GM21619 (cell line): ENCODE data around the gene POU4F1.
"Not testable (repeated sequence)": the region's sequence is repeated elsewhere in the genome, so short reads cannot be mapped to it uniquely, and the experiment has no call there.

Experiments
- ATAC-seq: cut with Tn5 transposase; IDR thresholded peaks from one replicate; pipeline ENCODE4 v1.9.1; 2021; ENCODE audit not compliant: unreplicated experiment

Gene POU4F1, protein sequence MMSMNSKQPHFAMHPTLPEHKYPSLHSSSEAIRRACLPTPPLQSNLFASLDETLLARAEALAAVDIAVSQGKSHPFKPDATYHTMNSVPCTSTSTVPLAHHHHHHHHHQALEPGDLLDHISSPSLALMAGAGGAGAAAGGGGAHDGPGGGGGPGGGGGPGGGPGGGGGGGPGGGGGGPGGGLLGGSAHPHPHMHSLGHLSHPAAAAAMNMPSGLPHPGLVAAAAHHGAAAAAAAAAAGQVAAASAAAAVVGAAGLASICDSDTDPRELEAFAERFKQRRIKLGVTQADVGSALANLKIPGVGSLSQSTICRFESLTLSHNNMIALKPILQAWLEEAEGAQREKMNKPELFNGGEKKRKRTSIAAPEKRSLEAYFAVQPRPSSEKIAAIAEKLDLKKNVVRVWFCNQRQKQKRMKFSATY

DNA sequence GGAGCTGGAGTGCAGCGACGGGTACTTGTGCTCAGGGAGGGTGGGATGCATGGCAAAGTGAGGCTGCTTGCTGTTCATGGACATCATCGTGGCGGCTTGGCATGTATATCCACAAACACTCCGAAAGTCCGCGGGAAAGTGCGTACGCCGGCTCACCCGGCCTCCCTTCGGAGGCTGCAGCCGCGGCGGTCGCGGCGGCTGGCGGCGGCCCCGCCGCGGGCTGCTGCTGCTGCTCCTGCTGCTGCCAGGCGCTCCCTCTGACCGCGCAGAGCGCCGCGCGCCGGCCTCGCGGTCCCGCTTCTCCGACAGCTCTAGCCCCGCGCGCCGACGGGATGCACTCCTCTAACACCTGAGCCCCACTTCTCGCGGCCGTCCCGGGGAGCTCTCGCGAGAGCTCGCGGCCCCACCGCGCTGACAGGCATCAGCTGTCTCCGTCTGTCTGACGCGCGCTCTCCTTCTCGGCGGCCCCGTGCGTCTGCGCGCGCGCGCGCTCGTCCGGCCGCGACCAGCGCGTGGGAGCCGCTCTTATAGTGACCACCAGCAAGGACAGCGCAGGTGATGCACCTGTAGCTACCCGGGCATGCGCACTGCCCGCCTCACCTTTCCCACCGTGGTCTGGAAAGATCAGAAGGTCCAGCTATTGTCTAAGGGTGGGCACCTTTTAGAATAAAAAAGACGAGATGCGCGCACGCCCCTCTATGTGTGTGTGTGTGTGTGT lies at the start of gene POU4F1:
TSS of gene POU4F1 (minus strand) at position 313 of the 718 bp plus-strand sequence. CDS start at position 87, 226 bp downstream.
- ATAC-seq: peak; percentile 85

- no peak for ATAC-seq
Measured at GRCh38 chr13:78652651-78653050, 49.3 kb upstream of the POU4F1 start.

- ATAC-seq: no peak
Measured at GRCh38 chr13:78650717-78651083, 47.3 kb upstream of the POU4F1 start.

DNA sequence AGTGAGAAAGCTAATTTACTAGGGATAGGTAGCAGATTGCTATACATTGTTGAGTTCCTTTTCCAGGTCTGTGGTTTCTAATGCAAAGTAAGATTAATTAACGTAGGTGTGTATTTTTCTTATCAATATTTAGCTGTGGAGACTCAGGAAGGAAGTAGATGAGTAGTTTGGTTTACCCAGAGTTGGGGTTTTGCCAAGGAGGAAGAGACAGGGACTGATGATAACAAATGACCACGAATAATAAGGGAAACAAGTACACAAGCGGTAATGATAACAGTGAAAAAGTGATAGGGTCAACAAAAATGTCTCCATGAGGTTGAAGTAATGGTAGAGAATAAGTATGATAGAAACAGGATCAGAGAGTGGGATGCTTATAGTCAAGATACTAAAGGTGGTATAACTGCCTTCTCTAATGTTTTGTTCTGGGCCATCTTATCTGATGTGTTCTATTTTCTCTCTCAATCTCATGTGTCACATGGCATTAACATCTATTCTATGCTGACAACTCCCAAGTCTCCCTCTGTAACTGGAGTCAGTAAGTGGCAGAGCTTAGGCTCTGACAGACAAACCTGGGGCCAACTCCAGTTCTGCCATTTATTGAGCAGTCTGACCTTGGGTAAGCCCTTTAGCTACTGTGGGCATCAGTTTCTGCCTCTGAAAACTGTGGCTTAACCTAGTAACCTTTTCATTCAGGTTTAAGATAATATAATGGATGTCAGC lies 46.8 kb upstream of the POU4F1 start:
- no peak for ATAC-seq

GRCh38 chr13:78647109-78647678 lies 43.8 kb upstream of the POU4F1 start:
- ATAC-seq: not testable (repeated sequence)

DNA sequence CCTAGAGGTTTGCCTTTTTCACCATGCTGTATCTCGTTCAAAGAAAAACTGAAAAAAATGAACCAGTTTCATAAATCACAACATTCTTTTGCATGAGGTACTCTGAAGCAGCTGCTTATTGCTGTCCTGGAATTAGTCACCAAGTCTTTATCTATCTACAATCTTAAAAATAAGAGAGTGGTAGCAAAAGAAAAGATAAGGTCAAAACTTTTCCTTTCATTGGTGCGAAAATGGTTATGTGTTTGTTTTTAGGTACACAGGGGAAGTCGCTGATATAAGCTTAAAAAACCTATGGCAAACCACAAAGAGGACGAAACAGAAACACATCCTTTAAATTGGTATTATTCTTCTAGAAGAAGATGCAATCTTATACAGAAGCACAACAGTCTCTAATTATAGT lies 34.9 kb upstream of the POU4F1 start:
- ATAC-seq: no peak

GRCh38 chr13:78636495-78636894 lies 33.1 kb upstream of the POU4F1 start:
- no peak for ATAC-seq

DNA sequence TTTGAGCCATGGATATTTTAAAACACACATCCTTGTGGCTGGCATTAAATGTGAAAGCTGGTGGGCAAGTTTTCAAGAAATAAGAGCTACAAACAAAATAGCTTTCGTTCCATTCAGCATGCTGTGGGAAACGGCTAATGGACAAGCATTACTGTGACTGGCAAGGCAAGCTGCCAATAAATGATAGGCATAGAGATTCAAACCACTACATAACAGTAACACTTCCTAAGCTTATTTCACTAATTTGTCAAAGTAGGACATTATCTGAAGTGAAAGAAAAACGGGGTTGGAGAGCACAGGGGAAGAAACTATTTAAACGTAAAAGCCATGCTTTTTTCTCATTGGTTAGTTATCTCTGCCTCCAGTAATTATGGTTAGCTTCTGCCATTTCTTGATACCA lies 29.6 kb upstream of the POU4F1 start:
- ATAC-seq: no peak

- ATAC-seq: no peak
Measured at GRCh38 chr13:78631077-78631476, 27.7 kb upstream of the POU4F1 start.

- ATAC-seq: no peak
Measured at GRCh38 chr13:78630511-78630910, 27.2 kb upstream of the POU4F1 start.

DNA sequence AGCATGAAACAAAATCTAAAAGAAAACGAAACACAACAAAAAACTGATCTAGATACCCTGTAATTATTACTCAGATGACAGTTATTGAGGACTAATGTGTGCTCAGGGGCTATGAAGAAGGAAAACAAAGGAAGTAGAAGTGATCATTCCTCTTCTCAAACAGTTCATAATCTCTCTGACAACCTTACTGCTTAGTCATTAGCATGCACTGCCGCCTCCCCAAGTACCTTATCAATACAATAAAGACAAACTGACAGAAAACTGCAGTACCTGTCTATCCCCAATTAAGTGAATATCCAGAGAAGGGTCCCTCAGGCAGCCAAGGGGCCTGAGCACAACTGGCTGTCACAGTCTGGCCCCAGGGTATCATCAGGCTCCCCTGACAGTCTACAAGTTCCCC lies 22.0 kb upstream of the POU4F1 start:
- ATAC-seq: no peak

GRCh38 chr13:78623132-78623531 lies 19.8 kb upstream of the POU4F1 start:
- ATAC-seq: no peak

DNA sequence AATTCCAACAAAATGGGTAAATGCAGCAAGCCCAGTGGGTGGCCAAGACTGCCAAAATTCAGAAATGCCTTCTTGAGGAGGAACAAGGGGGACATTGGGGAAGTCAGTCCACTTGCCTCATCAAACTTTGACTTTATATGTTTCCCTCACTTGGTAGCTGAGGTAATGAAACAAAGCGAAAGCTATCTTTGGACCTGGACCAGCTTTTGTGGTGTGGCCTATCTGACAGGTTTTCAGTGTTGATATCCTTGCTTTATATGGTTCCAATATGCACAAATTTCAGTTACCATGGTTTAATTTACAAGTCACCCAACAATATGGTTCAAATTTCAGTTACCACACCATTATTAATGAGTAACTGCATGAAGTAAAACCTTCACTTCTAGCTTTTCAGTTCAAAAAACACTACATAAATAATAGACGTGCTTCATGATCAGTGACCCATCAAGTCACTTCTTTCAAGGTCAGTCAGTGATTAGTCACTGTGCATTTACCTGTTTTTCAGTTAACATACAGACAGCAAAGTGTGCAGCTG lies 17.7 kb upstream of the POU4F1 start:
- no peak for ATAC-seq

GRCh38 chr13:78618411-78618810 lies 15.1 kb upstream of the POU4F1 start:
- ATAC-seq: no peak

DNA sequence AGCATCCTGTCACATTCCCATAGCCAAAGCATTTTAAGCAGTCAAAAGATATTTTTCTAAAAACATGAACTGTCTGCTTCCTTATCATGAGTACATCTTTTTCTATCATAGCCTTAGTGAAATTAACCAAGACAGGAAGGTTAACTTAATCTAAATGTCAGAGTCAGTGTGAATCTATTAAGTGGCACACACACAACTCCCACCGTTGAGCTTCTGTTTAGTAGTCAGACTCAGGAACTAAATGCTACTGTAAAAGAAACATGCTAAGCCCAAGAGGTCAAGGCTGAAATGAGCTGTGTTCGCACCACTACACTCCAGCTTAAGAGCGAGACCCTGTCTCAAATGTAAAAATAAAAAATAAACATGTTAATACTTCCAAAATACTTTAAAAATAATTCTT lies 7.7 kb upstream of the POU4F1 start:
- no peak for ATAC-seq

DNA sequence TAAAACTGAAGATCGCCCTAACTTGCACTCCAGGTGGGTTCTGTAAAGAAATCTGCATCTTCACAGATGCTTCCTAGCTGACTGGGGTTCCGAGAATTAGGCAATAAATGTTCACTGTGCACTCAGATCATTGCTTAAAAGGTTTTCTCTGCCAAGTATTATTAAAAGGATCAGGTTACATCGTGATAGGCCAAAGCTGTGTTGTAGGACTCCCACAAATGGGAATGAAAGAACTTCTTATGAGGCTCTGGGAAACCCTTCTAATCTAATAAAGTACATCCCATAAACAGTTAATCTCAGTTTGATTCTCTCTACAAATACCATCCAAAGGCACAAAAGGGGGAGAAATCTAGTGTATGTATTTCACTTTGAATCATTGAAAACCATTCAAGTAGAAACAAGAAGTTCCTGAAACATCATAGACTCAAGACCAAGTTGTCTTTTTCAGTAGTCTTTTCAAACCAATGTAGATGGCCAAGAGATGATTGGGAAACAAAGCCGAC lies 7.1 kb upstream of the POU4F1 start:
- ATAC-seq: no peak

- ATAC-seq: no peak
Measured at GRCh38 chr13:78609464-78610205, 6.3 kb upstream of the POU4F1 start.

DNA sequence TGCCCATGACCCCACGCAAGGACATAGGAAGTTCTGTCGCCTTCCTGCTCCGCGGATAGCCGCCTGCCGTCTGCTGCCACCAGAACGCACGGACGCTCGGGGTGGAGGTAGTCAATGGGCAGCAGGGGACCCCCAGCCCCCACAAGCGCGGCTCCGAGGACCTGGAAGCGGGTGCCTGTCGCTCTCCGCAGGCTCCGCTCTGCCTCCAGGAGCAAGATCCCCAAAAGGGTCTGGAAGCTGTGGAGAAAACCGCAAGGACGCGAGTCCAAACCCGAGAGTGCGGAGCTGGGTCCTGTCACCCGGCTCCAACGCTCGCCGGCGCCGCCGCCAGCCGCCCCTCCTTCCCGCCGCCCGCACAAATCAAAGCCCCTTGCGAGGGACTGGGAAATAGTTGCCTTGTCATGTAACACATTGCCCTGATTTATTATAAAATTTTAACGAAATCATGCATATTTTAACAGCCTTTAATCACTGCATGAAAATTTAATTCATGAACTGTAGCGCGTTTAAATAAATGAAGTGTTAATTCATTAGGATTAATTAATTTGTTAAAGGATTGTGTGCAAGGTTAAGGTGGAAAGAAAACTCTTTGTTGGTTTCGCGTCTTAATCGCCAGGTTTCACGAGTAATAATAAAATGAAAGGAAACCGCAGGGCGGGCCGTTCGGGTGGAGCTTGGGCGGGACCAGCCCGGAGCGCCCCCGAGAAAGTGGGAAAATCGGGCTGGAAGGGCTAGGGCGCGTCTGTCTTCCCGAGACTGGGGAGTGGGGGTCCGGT lies 5.5 kb upstream of the POU4F1 start:
- ATAC-seq: no peak

DNA sequence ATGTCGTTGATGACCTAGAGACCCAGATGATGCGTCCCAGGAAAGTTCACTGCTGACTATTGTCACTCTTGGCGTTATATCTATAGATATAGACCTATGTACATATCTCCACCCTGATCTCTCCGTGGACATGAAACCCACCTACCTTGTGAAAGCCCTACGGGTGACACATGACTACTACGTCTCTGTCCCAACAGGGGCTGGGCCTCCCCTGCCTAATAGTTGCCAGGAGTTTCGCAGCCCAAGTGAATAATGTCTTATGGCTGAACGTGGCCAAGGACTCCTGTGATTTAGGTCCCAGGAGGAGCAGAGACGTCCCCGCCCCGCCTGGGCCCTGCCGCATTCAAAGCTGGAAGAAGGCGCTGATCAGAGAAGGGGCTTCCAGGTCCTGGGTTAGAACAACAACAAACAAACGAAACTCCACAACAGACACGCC lies 4.9 kb upstream of the POU4F1 start:
- no peak for ATAC-seq
